Measurements from ENCODE around the gene EFHB. TPM values are rescaled to one million over a fixed set of nuclear protein-coding genes. Genes with fewer than 3 reads are reported as not detected.

The EFHB gene
- total and polyA plus RNA-seq, 2 of the 13 experiments (the other 11 are each of a cell fraction or from before 2014, with no cell fraction given) = 0.15 to 0.42 TPM

DNA sequence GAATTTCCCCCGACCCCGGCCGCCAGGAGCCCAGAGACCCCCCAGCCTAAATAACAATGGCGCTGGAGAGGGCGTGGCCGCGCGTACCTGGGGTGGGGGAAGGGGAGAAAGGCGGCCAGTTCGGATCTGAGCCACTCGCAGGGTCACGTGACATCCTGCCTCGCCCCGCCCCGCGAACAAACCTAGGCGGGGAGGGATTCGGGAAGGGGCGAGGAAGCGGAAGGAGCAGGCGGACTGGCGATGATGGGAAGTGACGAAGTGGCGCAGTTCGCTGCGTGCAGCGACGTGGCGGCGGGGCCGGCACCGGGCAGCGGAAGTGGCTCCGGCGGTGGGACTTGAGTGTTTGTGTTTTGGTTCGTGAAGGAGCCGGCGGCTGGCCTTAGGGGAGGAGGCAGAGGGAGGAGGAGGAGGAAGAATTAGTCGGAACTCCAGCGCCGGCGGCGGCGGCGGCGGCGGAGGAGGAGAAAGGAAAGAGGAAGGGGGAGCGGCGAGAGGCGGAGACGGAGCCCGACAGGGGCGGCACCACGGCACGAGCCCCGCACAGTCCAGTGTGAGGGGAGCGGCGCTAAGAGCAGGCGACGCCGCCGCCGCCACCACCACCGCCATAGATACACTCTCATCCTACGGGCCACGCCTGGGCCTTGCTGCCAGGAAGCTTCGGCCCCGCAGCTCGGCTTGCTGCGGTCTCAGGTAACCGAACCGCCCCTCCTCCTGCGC, 13.0 kb upstream of the EFHB start, which contains the start of gene RAB5A (continued):
- TF ChIP-seq SP4 (CRISPR knock-in tag; IDR thresholded peaks at IDR 0.05) (peak; percentile 46; the same call in 1 of the 2 replicates), NONO (IDR thresholded peaks at IDR 0.05) (no peak), NONO (CRISPR knock-in tag; conservative IDR thresholded peaks at IDR 0.05) (peak; percentile 93), YY1 (IDR thresholded peaks at IDR 0.05; ENCODE audit: insufficient read depth, insufficient replicate concordance, low read depth, low read length) (peak; percentile 92), SMARCE1 (IDR thresholded peaks at IDR 0.05; ENCODE audit: borderline replicate concordance) (no peak), U2AF2 (IDR thresholded peaks at IDR 0.05; ENCODE audit: low read depth, low read length) (no peak), NR2F2 (IDR thresholded peaks at IDR 0.05; ENCODE audit: borderline replicate concordance, low read depth) (no peak), GTF2F1 (IDR thresholded peaks at IDR 0.05; ENCODE audit: low read length) (peak; percentile 80; the same call in 1 of the 2 replicates), SIX4 (CRISPR knock-in tag; IDR thresholded peaks at IDR 0.05) (peak; percentile 21; the same call in 1 of the 2 replicates), IRF2 (CRISPR knock-in tag; IDR thresholded peaks at IDR 0.05) (peak; percentile 64), SOX6 (IDR thresholded peaks at IDR 0.05) (no peak), SOX6 (CRISPR knock-in tag; IDR thresholded peaks at IDR 0.05) (peak; percentile 83), TEAD3 (CRISPR knock-in tag; optimal IDR thresholded peaks at IDR 0.05; ENCODE audit: borderline replicate concordance) (peak; percentile 61), ZBTB39 (CRISPR knock-in tag; IDR thresholded peaks at IDR 0.05) (no peak), ZNF335 (CRISPR knock-in tag; IDR thresholded peaks at IDR 0.05) (peak; percentile 23; the same call in 1 of the 2 replicates), SYNCRIP (IDR thresholded peaks at IDR 0.05; ENCODE audit: insufficient read depth, low read depth, low read length) (no peak), NFE2 (CRISPR knock-in tag; IDR thresholded peaks at IDR 0.05) (no peak), YEATS4 (CRISPR knock-in tag; IDR thresholded peaks at IDR 0.05; ENCODE audit: borderline replicate concordance) (peak; percentile 92), HMG20B (CRISPR knock-in tag; conservative IDR thresholded peaks at IDR 0.05) (no peak)
- TF ChIP-seq, protein P1, sequence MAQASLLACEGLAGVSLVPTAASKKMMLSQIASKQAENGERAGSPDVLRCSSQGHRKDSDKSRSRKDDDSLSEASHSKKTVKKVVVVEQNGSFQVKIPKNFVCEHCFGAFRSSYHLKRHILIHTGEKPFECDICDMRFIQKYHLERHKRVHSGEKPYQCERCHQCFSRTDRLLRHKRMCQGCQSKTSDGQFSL (CRISPR knock-in tag; IDR thresholded peaks at IDR 0.05) = peak; percentile 67; the same call in 1 of the 2 replicates
- TF ChIP-seq, protein P2, sequence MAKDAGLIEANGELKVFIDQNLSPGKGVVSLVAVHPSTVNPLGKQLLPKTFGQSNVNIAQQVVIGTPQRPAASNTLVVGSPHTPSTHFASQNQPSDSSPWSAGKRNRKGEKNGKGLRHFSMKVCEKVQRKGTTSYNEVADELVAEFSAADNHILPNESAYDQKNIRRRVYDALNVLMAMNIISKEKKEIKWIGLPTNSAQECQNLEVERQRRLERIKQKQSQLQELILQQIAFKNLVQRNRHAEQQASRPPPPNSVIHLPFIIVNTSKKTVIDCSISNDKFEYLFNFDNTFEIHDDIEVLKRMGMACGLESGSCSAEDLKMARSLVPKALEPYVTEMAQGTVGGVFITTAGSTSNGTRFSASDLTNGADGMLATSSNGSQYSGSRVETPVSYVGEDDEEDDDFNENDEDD (CRISPR knock-in tag; IDR thresholded peaks at IDR 0.05; ENCODE audit: borderline replicate concordance) = peak; percentile 73; the same call in 1 of the 2 replicates
- TF ChIP-seq, protein P3, sequence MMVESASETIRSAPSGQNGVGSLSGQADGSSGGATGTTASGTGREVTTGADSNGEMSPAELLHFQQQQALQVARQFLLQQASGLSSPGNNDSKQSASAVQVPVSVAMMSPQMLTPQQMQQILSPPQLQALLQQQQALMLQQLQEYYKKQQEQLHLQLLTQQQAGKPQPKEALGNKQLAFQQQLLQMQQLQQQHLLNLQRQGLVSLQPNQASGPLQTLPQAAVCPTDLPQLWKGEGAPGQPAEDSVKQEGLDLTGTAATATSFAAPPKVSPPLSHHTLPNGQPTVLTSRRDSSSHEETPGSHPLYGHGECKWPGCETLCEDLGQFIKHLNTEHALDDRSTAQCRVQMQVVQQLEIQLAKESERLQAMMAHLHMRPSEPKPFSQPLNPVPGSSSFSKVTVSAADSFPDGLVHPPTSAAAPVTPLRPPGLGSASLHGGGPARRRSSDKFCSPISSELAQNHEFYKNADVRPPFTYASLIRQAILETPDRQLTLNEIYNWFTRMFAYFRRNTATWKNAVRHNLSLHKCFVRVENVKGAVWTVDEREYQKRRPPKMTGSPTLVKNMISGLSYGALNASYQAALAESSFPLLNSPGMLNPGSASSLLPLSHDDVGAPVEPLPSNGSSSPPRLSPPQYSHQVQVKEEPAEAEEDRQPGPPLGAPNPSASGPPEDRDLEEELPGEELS (CRISPR knock-in tag; IDR thresholded peaks at IDR 0.05) = peak; percentile 47; the same call in 1 of the 2 replicates
- TF ChIP-seq, protein P4, sequence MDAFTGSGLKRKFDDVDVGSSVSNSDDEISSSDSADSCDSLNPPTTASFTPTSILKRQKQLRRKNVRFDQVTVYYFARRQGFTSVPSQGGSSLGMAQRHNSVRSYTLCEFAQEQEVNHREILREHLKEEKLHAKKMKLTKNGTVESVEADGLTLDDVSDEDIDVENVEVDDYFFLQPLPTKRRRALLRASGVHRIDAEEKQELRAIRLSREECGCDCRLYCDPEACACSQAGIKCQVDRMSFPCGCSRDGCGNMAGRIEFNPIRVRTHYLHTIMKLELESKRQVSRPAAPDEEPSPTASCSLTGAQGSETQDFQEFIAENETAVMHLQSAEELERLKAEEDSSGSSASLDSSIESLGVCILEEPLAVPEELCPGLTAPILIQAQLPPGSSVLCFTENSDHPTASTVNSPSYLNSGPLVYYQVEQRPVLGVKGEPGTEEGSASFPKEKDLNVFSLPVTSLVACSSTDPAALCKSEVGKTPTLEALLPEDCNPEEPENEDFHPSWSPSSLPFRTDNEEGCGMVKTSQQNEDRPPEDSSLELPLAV (CRISPR knock-in tag; conservative IDR thresholded peaks at IDR 0.05; ENCODE audit: low read depth) = no peak

Data from HepG2 (cell line).